ENCODE measurements around the gene TLX3.

DNA sequence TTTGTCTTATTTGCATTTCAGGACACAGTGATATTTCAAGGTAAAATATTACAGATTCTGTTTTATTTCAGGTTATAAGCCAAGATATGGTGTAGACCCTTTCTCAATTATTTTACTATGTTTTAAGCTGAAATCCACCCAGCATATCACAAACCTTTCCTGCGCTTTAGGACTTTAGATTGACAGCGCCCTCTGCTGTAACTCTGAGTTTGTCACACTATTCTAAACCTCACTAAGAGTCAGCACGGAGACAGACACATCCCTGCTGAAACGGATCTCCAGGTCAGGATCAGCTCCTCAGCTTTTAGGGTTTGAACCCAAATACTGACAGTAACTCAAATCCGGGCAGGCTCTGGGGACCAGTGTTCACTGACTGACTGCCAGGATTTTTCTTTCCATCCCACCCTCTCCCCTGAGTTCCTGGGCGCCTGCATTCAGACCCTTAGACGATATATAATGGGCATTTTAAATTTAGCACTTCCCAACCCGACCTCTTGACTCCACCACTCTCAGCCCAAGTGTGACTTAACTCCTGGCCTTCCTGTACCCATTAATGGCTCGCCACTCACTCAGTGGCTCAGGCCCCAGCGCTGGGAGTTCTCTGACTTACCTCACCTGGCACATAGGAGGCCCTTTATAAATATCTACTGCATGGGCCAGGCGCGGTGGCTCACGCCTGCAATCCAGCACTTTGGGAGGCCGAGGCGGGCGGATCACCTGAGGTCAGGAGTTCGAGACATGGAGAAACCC lies 33.5 kb downstream of the TLX3 start:
- TF ChIP-seq CTCF (IDR thresholded peaks at IDR 0.05), result peak; percentile 27 to 52 (median 41)
- no peak for TF ChIP-seq POLR2A (IDR thresholded peaks at IDR 0.05; ENCODE audit: low read depth)
- no peak for TF ChIP-seq POLR2AphosphoS5 (IDR thresholded peaks at IDR 0.05)
- no peak for TF ChIP-seq EP300 (IDR thresholded peaks at IDR 0.05)

All from esophagus muscularis mucosa (tissue), 4 donors.